MCF 10A (cell line): ENCODE data around the gene NTF3. TPM values are rescaled to one million over a fixed set of nuclear protein-coding genes. Genes with fewer than 3 reads are reported as not detected.

Source experiments
- BruUV-seq: library from RNA; stranded (reverse); fragments of 400-500 nt; replicated peaks from 2 replicates; lab custom pipeline; 2021; lab: Mats Ljungman, UMichigan
- CTCF ChIA-PET: fragments of 300-600 bp; sonication (Branson Sonifier 250); formaldehyde crosslinking; extraction: SDS; loops from one replicate; lab custom pipeline; 2021; ENCODE audit warnings: antibody characterized with exemption, inconsistent platforms; lab: Yijun Ruan, JAX
- POLR2A ChIA-PET: fragments of 300-600, 350-650 bp; sonication (Branson Sonifier 250); formaldehyde crosslinking; extraction: SDS; loops from one replicate; lab custom pipeline; 2020; ENCODE audit warnings: antibody characterized with exemption, inconsistent platforms; lab: Yijun Ruan, JAX
- DNase-seq: peaks from one replicate; pipeline ENCODE4 v3.0.0-alpha.2; 2018; ENCODE audit not compliant: unreplicated experiment
- H3K27ac Mint-ChIP-seq: one replicate; pipeline ENCODE4 v1.8.0; 2022; ENCODE audit warnings: mild to moderate bottlenecking, low read depth, mixed read lengths; ENCODE audit not compliant: unreplicated experiment
- H3K27me3 Mint-ChIP-seq: one replicate; pipeline ENCODE4 v1.8.0; 2022; ENCODE audit warnings: mixed read lengths; ENCODE audit not compliant: insufficient read depth, unreplicated experiment
- H3K36me3 Mint-ChIP-seq: one replicate; pipeline ENCODE4 v1.8.0; 2022; ENCODE audit warnings: mild to moderate bottlenecking, moderate library complexity, mixed read lengths; ENCODE audit not compliant: insufficient read depth, unreplicated experiment
- H3K4me1 Mint-ChIP-seq: one replicate; pipeline ENCODE4 v1.8.0; 2022; ENCODE audit warnings: mixed read lengths; ENCODE audit not compliant: insufficient read depth, unreplicated experiment
- H3K4me3 Mint-ChIP-seq: one replicate; pipeline ENCODE4 v1.8.0; 2022; ENCODE audit warnings: mild to moderate bottlenecking, moderate library complexity, mixed read lengths; ENCODE audit not compliant: unreplicated experiment
- H3K9me3 Mint-ChIP-seq: one replicate; pipeline ENCODE4 v1.8.0; 2022; ENCODE audit warnings: mixed read lengths; ENCODE audit not compliant: unreplicated experiment
- CTCF ChIP-seq: fragments of 200-600 bp; IDR thresholded peaks from one replicate; pipeline ENCODE4 v1.8.0; 2022; ENCODE audit warnings: antibody characterized with exemption, mild to moderate bottlenecking; ENCODE audit not compliant: unreplicated experiment
- intact Hi-C: fragments of 100-400 bp; cut with micrococcal nuclease; formaldehyde crosslinking; loops from 2 replicates; pipeline ENCODE4 v1.14.1; 2022
- total RNA-seq: library from RNA; stranded (reverse); gene quantifications from 2 replicates; pipeline ENCODE4 v1.2.3, GENCODE V29; 2022

Gene NTF3
- total RNA-seq, 1 experiment from 2014 or later = not detected

GRCh38 chr12:5460817-5461216 lies 28.9 kb downstream of the NTF3 start:
- Mint-ChIP-seq H3K27me3 (no peaks in the 10 kb centered on the region), H3K36me3 (no peaks in the 10 kb centered on the region), H3K4me3 (no peak overlapping the region), H3K9me3 (peaks cover 60% of the 10 kb centered on the region), H3K4me1 (no peaks in the 10 kb centered on the region), H3K27ac (no peak overlapping the region)
- no peak for DNase-seq
- no TSS peak for BruUV-seq
- no peak for TF ChIP-seq CTCF
- ChIA-PET CTCF (no interaction called here), POLR2A (no interaction called here)
- intact Hi-C loops = no loop called here

GRCh38 chr12:5461966-5462365 lies 30.1 kb downstream of the NTF3 start:
- no TSS peak for BruUV-seq
- H3K27ac Mint-ChIP-seq = no peak overlapping the region
- CTCF ChIA-PET = no interaction called here
- no peaks in the 10 kb centered on the region for H3K27me3 Mint-ChIP-seq
- POLR2A ChIA-PET = no interaction called here
- H3K9me3 Mint-ChIP-seq = peaks cover 55% of the 10 kb centered on the region
- no peak for DNase-seq
- no peaks in the 10 kb centered on the region for H3K36me3 Mint-ChIP-seq
- intact Hi-C loops = no loop called here
- no peak for TF ChIP-seq CTCF
- H3K4me1 Mint-ChIP-seq = no peaks in the 10 kb centered on the region
- H3K4me3 Mint-ChIP-seq = no peak overlapping the region

- Mint-ChIP-seq H3K4me3 (no peak overlapping the region), H3K9me3 (peaks cover 47% of the 10 kb centered on the region), H3K27ac (no peak overlapping the region), H3K4me1 (no peaks in the 10 kb centered on the region), H3K36me3 (no peaks in the 10 kb centered on the region), H3K27me3 (no peaks in the 10 kb centered on the region)
- POLR2A ChIA-PET = no interaction called here
- CTCF ChIA-PET = no interaction called here
- intact Hi-C loops = no loop called here
- TF ChIP-seq CTCF = no peak
- BruUV-seq = no TSS peak
- DNase-seq = no peak
These were observed 32.2 kb downstream of the NTF3 start for GRCh38 chr12:5464096-5464495.

- no peak for DNase-seq
- H3K9me3 Mint-ChIP-seq = peaks cover 38% of the 10 kb centered on the region
- no peaks in the 10 kb centered on the region for H3K36me3 Mint-ChIP-seq
- no peak overlapping the region for H3K27ac Mint-ChIP-seq
- ChIA-PET CTCF (no interaction called here), POLR2A (no interaction called here)
- intact Hi-C loops = no loop called here
- H3K4me1 Mint-ChIP-seq = no peaks in the 10 kb centered on the region
- no peak overlapping the region for H3K4me3 Mint-ChIP-seq
- H3K27me3 Mint-ChIP-seq = no peaks in the 10 kb centered on the region
- TF ChIP-seq CTCF = no peak
- no TSS peak for BruUV-seq
These were observed 33.5 kb downstream of the NTF3 start for GRCh38 chr12:5465384-5465783.
